GM19463 (cell line): Measurements from ENCODE around the gene RPAP2.
"Not testable (repeated sequence)": the region's sequence is repeated elsewhere in the genome, so short reads cannot be mapped to it uniquely, and the experiment has no call there.

ENCODE experiments used
- ATAC-seq: cut with Tn5 transposase; IDR thresholded peaks from one replicate; pipeline ENCODE4 v1.9.1; 2021; ENCODE audit warnings: mild to moderate bottlenecking, moderate library complexity; ENCODE audit not compliant: unreplicated experiment

The RPAP2 gene

DNA sequence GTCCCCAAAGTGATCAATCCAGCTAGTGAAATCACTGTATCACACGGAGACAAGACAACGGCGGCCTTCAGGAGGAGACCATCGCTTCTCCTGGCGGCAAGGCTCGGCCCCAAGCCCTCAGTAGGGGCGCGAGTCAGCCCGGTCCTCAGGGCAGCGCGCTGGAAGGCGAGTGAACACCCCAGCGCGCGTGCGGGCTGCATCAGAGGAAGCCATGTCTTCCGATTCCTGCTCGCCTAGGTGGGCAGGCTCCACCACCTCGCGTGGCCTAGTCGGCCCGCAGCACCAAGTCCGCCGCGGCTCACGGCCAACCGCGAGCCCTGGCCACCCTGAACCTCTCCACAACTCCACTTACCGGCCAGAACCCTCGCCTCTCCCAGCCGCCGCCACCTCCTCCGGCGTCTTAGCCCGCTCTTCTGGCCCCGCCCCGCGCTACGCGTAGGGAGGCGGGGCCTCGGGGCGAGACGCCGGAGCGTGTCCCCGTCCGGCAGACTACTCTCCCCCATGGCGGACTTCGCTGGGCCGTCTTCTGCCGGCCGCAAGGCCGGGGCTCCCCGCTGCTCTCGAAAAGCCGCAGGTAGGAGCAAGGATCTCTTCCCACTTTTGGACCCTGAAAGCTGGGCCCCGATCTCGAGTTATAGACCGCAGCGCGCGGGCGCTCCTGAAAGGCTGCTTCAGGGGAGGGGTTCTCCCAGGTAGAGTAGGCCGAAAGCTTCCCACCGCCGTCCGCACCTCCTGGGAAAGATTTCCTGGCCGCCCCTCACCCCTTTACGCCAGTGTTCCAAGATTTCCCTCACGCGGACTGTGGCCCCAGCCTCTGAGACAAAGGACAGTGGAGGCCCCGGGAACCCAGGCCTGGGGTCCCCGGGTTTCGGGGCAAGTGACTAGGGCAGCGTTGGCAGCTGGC lies at the start of gene RPAP2, which contains the start of gene GLMN:
Gene RPAP2, plus strand, starts transcription at position 487 of the 904 bp plus-strand sequence. Its CDS starts 15 bp downstream, at position 502.
Gene GLMN, minus strand, starts transcription at position 415 of the 904 bp plus-strand sequence. CDS start 988 bp downstream, outside the sequence.
- ATAC-seq: peak; percentile 97

DNA sequence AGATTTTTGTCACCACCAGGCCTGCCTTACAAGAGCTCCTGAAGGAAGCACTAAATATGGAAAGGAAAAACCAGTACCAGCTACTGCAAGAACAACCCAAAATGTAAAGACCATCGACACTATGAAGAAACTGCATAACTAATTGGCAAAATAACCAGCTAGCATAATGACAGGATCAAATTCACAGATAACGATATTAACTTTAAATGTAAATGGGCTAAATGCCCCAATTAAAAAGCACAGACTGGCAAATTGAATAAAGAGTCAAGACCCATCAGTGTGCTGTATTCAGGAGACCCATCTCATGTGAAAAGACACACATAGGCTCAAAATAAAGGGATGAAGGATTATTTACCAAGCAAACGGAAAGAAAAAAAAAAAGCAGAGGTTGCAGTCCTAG lies 44.1 kb upstream of the RPAP2 start:
- ATAC-seq: not testable (repeated sequence)

DNA sequence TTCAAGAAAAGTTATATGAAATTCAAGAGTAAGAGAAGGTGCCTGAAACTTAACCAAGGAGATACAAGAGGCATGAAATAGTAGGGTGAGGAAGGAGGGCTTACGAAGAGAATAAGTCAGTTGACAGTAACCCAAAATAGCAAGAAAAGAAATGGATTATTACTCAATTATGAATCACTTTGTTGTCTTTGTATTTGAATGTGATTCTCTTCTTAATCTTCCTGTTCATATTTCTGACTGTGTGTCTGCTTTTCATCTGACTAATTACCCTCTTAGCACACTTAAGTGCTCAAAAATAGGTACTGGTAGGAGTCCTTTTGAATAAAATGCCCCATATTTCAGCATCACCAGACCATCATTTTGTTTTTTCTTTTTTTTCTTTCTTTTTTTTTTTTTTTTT lies 39.5 kb upstream of the RPAP2 start:
- no peak for ATAC-seq

DNA sequence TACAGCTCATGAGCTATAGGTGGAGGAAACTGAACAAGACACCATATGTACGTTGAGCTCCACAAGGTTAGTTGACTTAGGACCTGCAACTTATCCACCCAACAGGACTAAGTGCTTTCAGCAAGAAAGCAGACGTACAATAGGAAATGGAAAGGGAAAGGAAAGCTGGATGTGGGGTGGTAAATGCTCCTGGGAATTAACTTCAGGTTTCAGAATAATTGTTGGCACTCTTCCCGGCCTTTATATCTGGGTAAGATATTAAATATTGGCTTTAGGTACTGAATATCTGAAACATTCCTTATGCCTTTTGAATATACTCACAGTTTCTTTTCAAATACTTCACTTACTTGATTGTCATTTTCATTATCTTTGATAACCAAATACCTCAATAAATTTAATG lies 36.3 kb upstream of the RPAP2 start:
- no peak for ATAC-seq

DNA sequence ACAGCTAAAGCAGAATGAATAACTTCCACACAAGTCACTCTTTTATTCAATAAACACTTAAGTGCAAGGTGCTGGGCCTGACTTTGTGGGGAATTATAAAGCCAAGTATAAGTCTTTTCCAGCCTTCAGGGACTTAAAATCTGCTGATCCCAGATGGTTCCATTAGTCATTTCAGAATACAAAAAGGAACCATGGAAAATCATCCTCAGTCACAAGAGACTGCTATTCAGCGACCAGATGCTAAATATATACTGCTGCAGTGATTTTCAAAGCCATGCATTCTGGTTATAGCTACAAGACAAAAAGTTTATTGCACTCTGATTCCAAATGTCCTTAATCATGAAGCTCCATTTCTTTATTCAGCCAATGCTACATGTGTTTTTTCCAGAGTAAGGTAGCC lies 25.8 kb upstream of the RPAP2 start:
- no peak for ATAC-seq

DNA sequence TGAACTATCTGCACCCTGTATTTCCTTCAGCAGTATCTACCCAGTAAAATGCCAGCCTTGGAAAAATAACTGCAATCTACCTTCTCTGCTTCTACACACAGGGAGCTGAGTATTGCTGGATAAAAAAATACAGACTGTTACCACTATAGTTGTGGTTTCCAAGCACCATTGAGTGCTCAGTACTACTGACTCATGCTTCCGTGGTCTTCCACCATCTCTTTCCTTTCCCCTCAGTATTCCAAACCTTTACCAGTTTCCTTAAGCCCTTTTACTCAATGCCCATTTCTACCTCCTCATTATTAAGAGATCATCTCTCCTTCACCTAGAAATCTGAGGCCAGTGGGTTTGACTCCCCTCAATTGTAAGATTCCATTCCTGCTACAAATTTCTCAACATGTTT lies 23.9 kb upstream of the RPAP2 start:
- no peak for ATAC-seq

DNA sequence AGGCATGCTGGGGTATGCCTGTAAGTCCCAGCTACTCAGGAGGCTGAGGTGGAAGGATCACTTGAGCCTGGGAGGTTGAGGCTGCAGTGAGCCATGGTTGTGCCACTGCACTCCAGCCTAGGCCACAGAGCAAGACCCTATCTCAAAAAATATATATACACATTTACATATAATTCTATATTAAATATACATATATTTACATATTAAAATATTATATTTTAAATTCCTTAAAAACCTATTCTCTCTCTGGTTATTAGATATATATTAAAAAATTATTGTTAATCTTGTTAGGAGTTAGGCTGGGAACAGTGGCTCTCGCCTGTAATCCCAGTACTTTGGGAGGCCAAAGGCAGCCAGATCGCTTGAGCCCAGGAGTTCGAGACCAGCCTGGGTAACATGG lies 22.8 kb upstream of the RPAP2 start:
- ATAC-seq: no peak

DNA sequence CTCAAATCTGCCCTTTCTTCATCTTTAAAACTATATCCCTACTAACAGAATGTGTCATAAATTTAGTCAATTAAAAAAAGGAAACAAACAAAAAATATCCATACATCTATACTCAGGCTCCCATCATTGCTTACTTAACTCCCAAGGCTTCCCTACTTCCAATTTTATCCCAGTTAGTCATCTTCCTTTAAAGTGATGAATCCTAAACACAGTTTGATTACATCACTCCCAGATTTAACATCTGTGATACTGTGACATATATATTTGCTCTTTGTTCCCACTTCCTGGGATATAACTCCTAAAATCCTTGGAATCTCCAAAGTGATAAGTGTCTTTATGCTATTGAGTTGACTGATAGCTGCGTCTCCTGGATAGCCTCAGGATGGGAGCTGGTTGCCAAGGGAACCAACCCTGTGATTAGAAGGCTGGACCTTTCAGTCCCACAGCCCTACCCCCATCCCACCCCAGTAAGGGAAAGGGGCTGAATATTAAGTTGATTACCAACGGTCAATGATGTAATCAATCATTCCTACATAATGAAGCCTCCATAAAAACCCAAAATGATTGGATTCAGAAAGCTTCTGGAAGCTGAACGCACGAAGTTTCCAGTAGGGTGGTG lies 21.6 kb upstream of the RPAP2 start:
- ATAC-seq: no peak

DNA sequence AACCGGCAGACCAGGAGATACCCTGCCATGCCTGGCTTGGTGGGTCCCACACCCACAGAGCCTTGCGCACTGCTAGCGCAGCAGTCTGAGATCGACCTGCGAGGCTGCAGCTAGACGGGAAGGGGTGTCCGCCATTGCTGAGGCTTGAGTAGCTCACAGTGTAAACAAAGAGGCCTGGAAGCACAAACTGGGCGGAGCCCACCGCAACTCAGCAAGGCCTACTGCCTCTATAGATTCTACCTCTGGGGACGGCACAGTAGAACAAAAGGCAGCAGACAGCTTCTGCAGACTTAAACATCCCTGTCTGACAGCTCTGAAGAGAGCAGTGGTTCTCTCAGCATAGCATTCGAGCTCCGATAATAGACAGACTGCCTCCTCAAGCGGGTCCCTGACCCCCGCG lies 19.1 kb upstream of the RPAP2 start:
- not testable (repeated sequence) for ATAC-seq

DNA sequence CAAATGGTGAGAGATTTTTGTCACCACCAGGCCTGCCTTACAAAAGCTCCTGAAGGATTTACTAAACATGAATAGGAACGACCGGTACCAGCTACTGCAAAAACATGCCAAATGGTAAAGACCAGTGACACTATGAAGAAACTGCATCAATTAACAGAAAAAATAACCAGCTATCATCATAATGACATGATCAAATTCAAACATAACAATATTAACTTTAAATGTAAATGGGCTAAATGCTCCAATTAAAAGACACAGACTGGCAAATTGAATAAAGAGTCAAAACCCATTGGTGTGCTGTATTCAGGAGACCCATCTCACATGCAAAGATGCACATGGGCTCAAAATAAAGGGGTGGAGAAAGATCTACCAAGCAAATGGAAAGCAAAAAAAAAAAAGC lies 17.4 kb upstream of the RPAP2 start:
- ATAC-seq: not testable (repeated sequence)

DNA sequence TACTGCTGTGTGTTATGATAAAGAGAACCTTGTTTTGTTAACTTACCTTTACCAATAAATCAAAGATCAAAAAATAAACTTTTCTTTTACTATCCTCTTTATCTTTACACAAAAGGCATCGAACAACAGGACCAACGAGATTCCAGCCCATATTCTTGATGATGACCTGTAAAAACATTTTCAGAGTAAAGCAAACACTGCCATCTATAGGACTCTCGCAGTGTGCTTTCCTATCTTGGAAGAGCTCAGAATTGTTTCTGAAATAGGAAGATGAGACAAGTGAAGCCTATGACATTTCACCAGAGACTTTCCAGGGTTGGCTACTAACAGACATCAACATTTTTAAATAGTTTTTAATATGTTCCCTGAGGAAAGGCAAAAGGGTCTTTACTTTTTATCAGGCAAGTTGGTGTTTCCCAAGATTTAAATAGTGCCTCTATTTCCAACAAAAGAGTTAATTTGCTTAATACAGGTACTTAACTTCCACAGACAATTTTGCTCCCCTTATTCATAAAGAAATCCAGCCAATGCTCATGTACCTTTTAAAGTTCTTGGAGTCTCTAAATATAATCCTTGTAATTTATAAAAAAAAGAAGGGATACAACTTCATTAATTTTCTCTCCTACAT lies 7.4 kb upstream of the RPAP2 start:
- no peak for ATAC-seq

DNA sequence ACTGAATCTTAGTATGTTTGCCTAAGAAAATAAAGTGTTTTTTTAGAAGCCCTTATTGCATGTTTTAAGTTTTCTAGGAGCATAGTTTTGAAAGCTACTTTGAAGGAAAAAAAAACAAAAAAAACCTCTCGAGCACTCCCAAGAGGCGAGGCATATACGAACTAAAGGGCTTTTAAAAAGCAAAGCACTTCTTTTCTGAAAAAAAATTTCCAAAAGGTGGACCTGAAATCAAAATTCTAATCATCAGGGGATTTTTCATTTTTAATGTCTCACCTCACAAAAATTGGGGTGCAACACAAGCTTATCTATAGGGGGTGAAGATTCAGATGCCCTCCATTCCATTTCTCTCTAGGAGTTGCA lies 666 bp upstream of the RPAP2 start:
- ATAC-seq: no peak

DNA sequence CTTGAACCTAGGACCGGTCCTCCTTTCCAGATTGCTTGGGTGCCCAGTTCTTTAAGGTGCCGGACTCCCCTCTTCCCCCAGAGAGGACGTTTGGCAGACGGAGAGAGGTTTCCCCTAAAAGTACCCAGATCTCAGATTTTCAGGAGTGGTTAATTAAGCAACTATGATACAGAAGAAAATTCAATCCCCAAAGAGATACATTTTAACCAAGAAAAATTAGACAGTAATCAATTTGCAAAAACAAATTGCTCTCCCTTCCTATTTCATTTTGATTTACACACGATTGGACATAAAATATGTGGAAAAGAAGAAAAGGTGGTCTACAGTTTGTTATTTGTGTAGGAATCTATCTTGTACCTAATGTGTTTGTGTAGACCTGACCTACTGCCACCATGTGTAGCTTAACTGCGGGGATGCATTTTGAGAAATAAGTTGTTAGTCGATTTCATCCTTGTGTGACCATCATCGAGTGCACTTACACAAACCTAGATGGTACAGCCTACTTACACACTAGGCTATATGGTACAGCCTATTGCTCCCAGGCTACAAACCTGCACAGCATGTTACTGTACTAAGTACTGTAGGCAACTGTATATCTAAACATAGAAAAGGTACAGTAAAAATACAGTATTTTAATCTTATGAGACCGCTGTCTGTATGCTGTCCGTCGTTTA lies 755 bp downstream of the RPAP2 start:
- no peak for ATAC-seq

DNA sequence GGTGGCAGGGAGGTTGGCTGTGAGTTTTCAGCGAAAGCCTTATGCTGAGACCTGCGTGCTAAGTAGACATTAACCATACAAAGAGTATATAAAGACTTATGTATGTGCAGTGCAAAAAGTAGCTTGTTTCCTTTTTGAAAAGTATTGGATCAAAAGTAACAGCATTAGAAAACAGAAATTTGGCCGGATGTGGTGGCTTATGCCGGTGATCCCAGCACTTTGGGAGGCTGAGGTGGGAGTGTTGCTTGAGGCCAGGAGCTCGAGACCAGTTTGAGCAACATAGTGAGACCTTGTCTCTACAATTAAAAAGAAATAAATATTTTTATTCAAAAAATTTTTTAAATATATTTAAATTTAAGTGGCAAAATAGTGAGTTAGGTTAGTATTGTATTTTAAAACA lies 2.2 kb downstream of the RPAP2 start:
- no peak for ATAC-seq

DNA sequence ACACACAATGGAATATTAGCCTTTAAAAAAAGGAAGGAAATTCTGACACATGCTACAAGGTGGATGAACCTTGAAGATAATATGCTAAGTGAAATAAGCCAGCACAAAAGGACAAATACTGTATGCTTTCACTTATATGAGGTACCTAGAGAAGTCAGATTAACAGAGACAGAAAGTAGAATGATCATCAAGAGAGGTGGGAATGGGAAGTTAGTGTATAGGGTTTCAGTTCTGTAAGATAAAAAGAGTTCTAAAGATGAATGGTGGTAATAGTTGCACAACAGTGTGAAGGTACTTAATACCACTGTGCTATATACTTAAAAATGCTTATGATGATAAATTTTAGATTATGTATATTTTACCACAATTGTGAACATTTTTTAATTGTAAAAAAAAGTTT lies 7.2 kb downstream of the RPAP2 start:
- no peak for ATAC-seq

DNA sequence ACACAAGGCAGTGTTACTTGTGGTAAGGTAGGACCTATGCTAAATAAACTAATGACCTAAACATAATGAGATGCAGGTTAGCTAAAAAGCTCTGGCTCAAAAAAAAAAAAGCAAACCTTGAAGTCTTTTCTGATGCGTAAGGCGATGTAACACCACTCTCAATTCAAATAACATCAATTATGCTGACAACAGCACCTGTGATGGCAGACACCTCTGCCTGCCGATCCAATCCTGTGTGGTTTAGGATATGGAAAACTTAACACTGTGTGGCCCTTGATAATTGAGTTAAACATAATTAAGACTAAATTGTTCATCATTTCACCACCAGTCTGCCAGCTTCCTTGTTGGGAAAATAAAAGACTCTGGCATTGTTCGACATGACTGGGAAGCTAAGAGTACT lies 9.1 kb downstream of the RPAP2 start:
- no peak for ATAC-seq

DNA sequence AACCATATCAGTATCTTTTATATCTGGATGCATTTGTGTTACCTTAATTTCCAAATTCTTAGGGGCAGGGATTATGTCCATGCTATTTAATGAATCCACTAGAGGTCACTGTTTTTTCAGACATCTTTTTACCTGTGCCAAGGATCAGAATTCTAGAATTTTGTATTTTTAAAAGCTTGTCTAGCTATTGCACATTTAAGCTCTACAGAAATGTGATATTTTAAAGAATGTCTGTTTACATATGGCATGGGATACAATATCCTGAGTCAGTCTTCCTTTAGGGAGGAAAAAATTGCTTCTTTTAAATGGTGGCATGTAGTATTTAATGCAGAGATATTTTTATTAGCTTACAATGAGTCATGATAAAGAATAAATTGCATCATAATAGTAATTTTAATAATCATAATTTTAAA lies 11.3 kb downstream of the RPAP2 start:
- peak; percentile 50 for ATAC-seq

DNA sequence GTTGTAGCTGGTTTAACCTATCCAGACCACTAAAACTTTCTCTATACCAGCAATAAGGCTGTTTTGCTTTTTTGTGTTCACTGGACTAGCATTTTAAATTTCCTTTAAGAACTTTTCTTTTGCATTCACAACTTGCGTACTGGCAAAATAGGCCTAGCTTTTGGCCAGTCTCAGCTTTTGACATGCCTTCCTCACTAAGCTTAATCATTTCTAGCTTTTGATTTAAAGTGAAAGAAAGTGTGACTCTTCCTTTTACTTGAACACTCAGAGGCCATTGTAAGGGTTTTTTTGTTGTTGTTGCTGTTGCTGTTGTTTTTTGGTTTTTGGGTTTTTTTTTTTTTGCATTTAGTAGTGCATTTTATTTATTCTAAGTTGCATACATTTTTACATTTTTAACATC lies 15.2 kb downstream of the RPAP2 start:
- no peak for ATAC-seq

DNA sequence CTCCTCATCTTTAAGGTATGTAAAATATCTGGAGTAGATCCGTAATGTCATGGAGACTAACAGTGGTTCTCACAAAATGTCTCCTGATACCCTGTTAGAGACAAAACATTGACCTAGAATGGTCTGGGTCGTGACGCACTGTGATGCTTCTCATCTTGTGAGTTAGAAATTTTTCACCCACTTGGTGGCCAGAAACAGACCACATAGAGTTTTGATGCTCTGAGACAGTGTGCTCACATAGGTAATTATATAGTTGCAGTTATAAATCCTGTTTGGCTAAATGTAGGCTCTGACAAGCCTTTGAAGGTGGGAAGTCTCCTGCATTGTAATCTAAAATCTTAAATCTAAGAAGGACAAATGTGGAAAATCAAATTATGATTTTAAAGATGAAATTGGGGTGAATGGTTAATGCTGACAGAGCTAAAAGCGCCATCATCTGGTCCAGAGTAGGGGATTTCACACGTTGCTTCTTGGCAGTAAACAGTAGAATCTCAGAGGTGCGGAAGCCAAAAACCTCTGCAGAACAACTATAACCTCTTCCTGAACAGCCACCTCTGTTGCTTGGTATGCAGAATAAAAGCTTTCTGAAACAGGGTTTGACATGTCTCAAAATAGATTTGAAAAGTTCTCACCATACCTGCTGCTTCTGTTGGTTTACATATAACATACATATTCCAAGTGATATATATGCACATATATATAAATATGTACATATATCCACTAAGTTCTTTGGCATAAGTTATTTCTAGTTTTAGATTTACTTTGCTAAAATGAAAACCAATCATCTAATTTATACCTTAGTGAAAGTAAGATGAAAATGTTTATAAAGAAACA lies 17.1 kb downstream of the RPAP2 start:
- ATAC-seq: no peak

DNA sequence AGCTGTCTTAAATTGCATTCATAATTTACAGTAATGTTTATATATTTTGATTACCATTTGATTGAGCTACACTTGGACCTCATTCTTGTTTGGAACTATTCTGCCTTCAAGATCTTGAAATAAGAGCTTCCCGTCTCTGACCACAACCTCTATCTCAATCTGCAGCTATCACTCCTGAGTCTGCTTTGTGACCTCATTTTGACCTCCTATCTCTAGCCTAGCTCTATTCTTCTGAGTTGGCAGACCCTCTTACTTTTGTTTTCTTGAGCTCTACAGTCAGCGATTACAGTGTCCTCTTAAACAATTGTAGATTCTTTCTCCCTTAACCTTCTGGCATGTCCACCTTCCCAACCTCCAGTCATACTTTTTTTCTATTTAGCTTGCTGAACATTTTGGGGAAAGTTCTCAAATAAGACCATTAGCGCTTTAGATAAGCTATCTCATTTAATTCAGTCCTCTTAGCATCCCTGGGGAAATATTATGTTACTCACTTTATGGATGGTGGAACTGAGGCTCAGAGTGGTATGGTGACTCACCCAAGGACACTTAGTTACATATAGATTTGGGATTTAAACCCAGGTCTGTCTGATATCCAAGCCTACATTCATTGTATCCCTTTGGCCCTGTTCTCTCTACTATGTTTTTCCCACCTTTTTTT lies 19.1 kb downstream of the RPAP2 start:
- ATAC-seq: no peak
